Breast epithelium (tissue), 3 donors: ENCODE data around the gene BCL6.
A peak's percentile ranks its signal among the peaks of the same experiment; 100 is the strongest.

Source experiments
- POLR2AphosphoS5 ChIP-seq, 3 donors: sonication (generic); formaldehyde crosslinking; IDR thresholded peaks; one replicate each; pipeline ENCODE4 v1.6.1; 2017; ENCODE audit warnings: antibody characterized with exemption in 3 of 3
- TF ChIP-seq, protein P1 (sequence below), 3 donors: fragments of 450-650 bp; IDR thresholded peaks; one replicate each; pipeline ENCODE4 v1.5.1; 2016 to 2017; ENCODE audit warnings: antibody characterized with exemption in 3 of 3, mild to moderate bottlenecking in 3 of 3, moderate library complexity in 3 of 3

DNA sequence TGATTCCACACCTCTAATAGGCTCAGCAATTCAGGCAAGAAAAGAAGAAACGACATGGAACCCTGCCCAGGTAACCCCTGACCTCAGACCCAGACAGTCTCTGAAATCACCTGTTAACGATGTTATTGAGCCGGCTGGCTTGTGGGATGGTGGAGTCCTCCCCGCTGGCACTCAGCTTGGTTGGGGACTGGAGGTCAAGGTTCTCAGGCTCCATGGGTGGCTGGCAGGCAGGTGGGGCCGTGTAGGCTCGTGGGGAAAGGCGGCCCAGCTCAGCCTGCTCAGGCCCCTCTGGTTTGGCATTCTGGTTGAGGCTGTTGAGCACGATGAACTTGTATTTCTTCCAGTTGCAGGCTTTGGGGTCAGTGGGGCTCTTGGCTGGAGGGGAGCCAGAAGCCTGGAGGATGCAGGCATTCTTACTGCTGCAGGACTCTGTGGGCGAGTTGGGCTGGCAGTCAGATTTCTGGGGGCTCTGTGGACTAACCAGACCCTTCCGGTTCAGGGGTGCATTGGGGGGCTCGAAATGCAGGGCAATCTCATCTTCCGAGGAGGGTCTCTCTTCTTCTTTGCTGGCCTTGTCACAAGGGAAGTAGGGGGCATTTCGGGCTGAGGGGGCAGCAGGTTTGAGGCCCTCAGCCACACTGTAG is 16.2 kb downstream of the BCL6 start:
- peak in 1 of 3 donors; percentile 7 for TF ChIP-seq POLR2AphosphoS5 (IDR thresholded peaks at IDR 0.05)
- TF ChIP-seq, protein P1, sequence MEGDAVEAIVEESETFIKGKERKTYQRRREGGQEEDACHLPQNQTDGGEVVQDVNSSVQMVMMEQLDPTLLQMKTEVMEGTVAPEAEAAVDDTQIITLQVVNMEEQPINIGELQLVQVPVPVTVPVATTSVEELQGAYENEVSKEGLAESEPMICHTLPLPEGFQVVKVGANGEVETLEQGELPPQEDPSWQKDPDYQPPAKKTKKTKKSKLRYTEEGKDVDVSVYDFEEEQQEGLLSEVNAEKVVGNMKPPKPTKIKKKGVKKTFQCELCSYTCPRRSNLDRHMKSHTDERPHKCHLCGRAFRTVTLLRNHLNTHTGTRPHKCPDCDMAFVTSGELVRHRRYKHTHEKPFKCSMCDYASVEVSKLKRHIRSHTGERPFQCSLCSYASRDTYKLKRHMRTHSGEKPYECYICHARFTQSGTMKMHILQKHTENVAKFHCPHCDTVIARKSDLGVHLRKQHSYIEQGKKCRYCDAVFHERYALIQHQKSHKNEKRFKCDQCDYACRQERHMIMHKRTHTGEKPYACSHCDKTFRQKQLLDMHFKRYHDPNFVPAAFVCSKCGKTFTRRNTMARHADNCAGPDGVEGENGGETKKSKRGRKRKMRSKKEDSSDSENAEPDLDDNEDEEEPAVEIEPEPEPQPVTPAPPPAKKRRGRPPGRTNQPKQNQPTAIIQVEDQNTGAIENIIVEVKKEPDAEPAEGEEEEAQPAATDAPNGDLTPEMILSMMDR (IDR thresholded peaks at IDR 0.05) = no peak
